Trophoblast cell (in vitro differentiated cells and primary cell): ENCODE measurements around the gene ERCC2.

Experiments
- DNase-seq, 2 donors: peaks; one replicate each; pipeline ENCODE4 v3.0.0-alpha.2; 2016
- H2AFZ ChIP-seq: 2 replicates; pipeline ENCODE4 v1.6.1; 2013; ENCODE audit warnings: low read length, moderate library complexity, mild to moderate bottlenecking; ENCODE audit not compliant: insufficient read depth, poor library complexity
- H2AK5ac ChIP-seq: 2 replicates; pipeline ENCODE4 v1.6.1; 2013; ENCODE audit warnings: mild to moderate bottlenecking, low read length
- H2BK120ac ChIP-seq: 2 replicates; pipeline ENCODE4 v1.6.1; 2013; ENCODE audit warnings: low read length, mild to moderate bottlenecking, moderate library complexity; ENCODE audit not compliant: insufficient read depth, poor library complexity
- H2BK12ac ChIP-seq: 2 replicates; pipeline ENCODE4 v1.6.1; 2013; ENCODE audit warnings: mild to moderate bottlenecking, low read length, moderate library complexity
- H2BK5ac ChIP-seq: 2 replicates; pipeline ENCODE4 v1.6.1; 2013; ENCODE audit warnings: low read length, low read depth, moderate library complexity, mild to moderate bottlenecking; ENCODE audit not compliant: poor library complexity
- H3K14ac ChIP-seq: 2 replicates; pipeline ENCODE4 v1.6.1; 2013; ENCODE audit warnings: mild to moderate bottlenecking, low read length
- H3K18ac ChIP-seq: 2 replicates; pipeline ENCODE4 v1.6.1; 2013; ENCODE audit warnings: mild to moderate bottlenecking, low read length
- H3K23ac ChIP-seq: 2 replicates; pipeline ENCODE4 v1.6.1; 2013; ENCODE audit warnings: low read length
- H3K27ac ChIP-seq: 2 replicates; pipeline ENCODE4 v1.5.1; 2013; ENCODE audit warnings: low read depth, mild to moderate bottlenecking, inconsistent platforms, low read length, moderate library complexity
- H3K27me3 ChIP-seq: 2 replicates; pipeline ENCODE4 v1.6.1; 2013; ENCODE audit warnings: inconsistent platforms, mild to moderate bottlenecking, low read length, moderate library complexity; ENCODE audit not compliant: insufficient read depth
- H3K36me3 ChIP-seq, 2 experiments: 1 replicate in 1 of 2; 2 replicates in 1 of 2; pipeline ENCODE4 v1.6.1; 2013; ENCODE audit warnings: low read length in 2 of 2, mild to moderate bottlenecking in 2 of 2, moderate library complexity in 1 of 2; ENCODE audit not compliant: insufficient read depth in 2 of 2, control insufficient read depth in 1 of 2
- H3K4ac ChIP-seq: 2 replicates; pipeline ENCODE4 v1.6.1; 2013; ENCODE audit warnings: low read depth, mild to moderate bottlenecking, low read length, moderate library complexity
- H3K4me1 ChIP-seq, 2 experiments: 1 replicate in 1 of 2; 2 replicates in 1 of 2; pipeline ENCODE4 v1.6.1; 2013; ENCODE audit warnings: low read length in 2 of 2, mild to moderate bottlenecking in 2 of 2, moderate library complexity in 1 of 2; ENCODE audit not compliant: insufficient read depth in 2 of 2, control insufficient read depth in 1 of 2
- H3K4me2 ChIP-seq: 2 replicates; pipeline ENCODE4 v1.6.1; 2013; ENCODE audit warnings: inconsistent platforms, mild to moderate bottlenecking, low read length, moderate library complexity
- H3K4me3 ChIP-seq: 2 replicates; pipeline ENCODE4 v1.5.1; 2013; ENCODE audit warnings: mild to moderate bottlenecking, low read depth, low read length, inconsistent platforms
- H3K79me1 ChIP-seq: one replicate; pipeline ENCODE4 v1.6.1; 2013; ENCODE audit warnings: low read length
- H3K79me2 ChIP-seq: 2 replicates; pipeline ENCODE4 v1.6.1; 2013; ENCODE audit warnings: low read length, mild to moderate bottlenecking; ENCODE audit not compliant: control insufficient read depth, insufficient read depth, poor library complexity
- H3K9ac ChIP-seq: 2 replicates; pipeline ENCODE4 v1.6.1; 2013; ENCODE audit warnings: mild to moderate bottlenecking, low read length
- H3K9me3 ChIP-seq: 2 replicates; pipeline ENCODE4 v1.6.1; 2013; ENCODE audit warnings: low read depth, mild to moderate bottlenecking, control low read depth, inconsistent platforms, low read length; ENCODE audit not compliant: insufficient read depth
- H4K12ac ChIP-seq: 2 replicates; pipeline ENCODE4 v1.6.1; 2013; ENCODE audit warnings: low read depth, mild to moderate bottlenecking, low read length, moderate library complexity
- H4K8ac ChIP-seq: 2 replicates; pipeline ENCODE4 v1.6.1; 2013; ENCODE audit warnings: low read depth, mild to moderate bottlenecking, low read length, moderate library complexity
- H4K91ac ChIP-seq: one replicate; pipeline ENCODE4 v1.6.1; 2013; ENCODE audit warnings: low read depth, mild to moderate bottlenecking, low read length, moderate library complexity
- WGBS: extraction: QIAGEN DNeasy Blood & Tissue Kit; methylation state at CpG from one replicate; pipeline ENCODE4 v1.1.7; 2013; ENCODE audit warnings: missing lambda C conversion rate; ENCODE audit not compliant: insufficient read length, insufficient coverage; ENCODE audit errors: extremely low coverage; 5-methylcytosine and 5-hydroxymethylcytosine counted together

ERCC2 gene

GRCh38 chr19:45323671-45324081, 46.7 kb downstream of the ERCC2 start:
- no peak overlapping the region for H4K12ac ChIP-seq
- H2AK5ac ChIP-seq, result no peak overlapping the region
- H3K4me1 ChIP-seq, result peaks cover 0 to 5% of the 10 kb centered on the region in 2 experiments
- H3K27ac ChIP-seq, result no peak overlapping the region
- H4K8ac ChIP-seq, result peak overlapping the region; percentile 17
- no peak for DNase-seq
- H2BK5ac ChIP-seq, result no peak overlapping the region
- no peak overlapping the region for H3K14ac ChIP-seq
- no peak overlapping the region for H3K4ac ChIP-seq
- H2AFZ ChIP-seq, result no peak overlapping the region
- no peak overlapping the region for H2BK120ac ChIP-seq
- no peak overlapping the region for H3K4me3 ChIP-seq
- no peak overlapping the region for H2BK12ac ChIP-seq
- no peak overlapping the region for H3K23ac ChIP-seq
- no peaks in the 10 kb centered on the region for H3K36me3 ChIP-seq
- peaks cover 4% of the 10 kb centered on the region for H3K27me3 ChIP-seq
- peak overlapping the region; percentile 61 for H3K4me2 ChIP-seq
- H3K79me1 ChIP-seq, result no peaks in the 10 kb centered on the region
- H3K79me2 ChIP-seq, result no peaks in the 10 kb centered on the region
- H3K18ac ChIP-seq, result no peak overlapping the region
- H4K91ac ChIP-seq, result no peak overlapping the region
- no peak overlapping the region for H3K9ac ChIP-seq
- H3K9me3 ChIP-seq, result no peaks in the 10 kb centered on the region
- WGBS, result no CpG with 5 or more reads among the region's 30 CpGs

- Histone ChIP-seq H3K9me3 (no peaks in the 10 kb centered on the region), H2BK120ac (no peak within 1 kb of the TSS), H3K79me1 (no peaks in the 10 kb centered on the region), H3K27me3 (peaks cover 4% of the 10 kb centered on the region), H3K79me2 (no peaks in the 10 kb centered on the region), H3K18ac (no peak within 1 kb of the TSS), H3K27ac (no peak within 1 kb of the TSS), H3K36me3 (no peaks in the 10 kb centered on the region), H4K8ac (no peak within 1 kb of the TSS), H3K23ac (no peak within 1 kb of the TSS), H2BK5ac (no peak within 1 kb of the TSS), H4K91ac (no peak within 1 kb of the TSS), H3K4me1 (peaks cover 0 to 5% of the 10 kb centered on the region in 2 experiments), H3K4me2 (peak within 1 kb of the TSS; percentile 61), H3K4ac (no peak within 1 kb of the TSS), H3K9ac (no peak within 1 kb of the TSS), H3K4me3 (no peak within 1 kb of the TSS), H2AFZ (no peak within 1 kb of the TSS), H3K14ac (no peak within 1 kb of the TSS), H2BK12ac (no peak within 1 kb of the TSS), H4K12ac (no peak within 1 kb of the TSS), H2AK5ac (no peak within 1 kb of the TSS)
- WGBS, result no CpG with 5 or more reads among the region's 15 CpGs
- DNase-seq, result no peak
These were observed 47.6 kb downstream of the ERCC2 start, which contains the start of gene CKM for GRCh38 chr19:45322744-45323281. Gene CKM (minus strand): TSS chr19:45322875. CDS start chr19:45319713, 3,162 bp downstream.

GRCh38 chr19:45322311-45322710, 48.1 kb downstream of the ERCC2 start:
- WGBS, result no CpG with 5 or more reads among the region's 11 CpGs

GRCh38 chr19:45321848-45322247, 48.5 kb downstream of the ERCC2 start:
- Histone ChIP-seq H4K12ac (no peak overlapping the region), H3K27ac (no peak overlapping the region), H3K4me2 (no peak overlapping the region), H3K4ac (no peak overlapping the region), H3K79me1 (no peaks in the 10 kb centered on the region), H3K27me3 (peaks cover 4% of the 10 kb centered on the region), H3K23ac (no peak overlapping the region), H4K91ac (no peak overlapping the region), H3K9me3 (no peaks in the 10 kb centered on the region), H4K8ac (no peak overlapping the region), H2BK12ac (no peak overlapping the region), H3K14ac (no peak overlapping the region), H2AFZ (no peak overlapping the region), H3K4me1 (peaks cover 0 to 5% of the 10 kb centered on the region in 2 experiments), H2BK120ac (no peak overlapping the region), H2BK5ac (no peak overlapping the region), H3K36me3 (no peaks in the 10 kb centered on the region), H3K4me3 (no peak overlapping the region), H3K79me2 (no peaks in the 10 kb centered on the region), H3K18ac (no peak overlapping the region), H3K9ac (no peak overlapping the region), H2AK5ac (no peak overlapping the region)
- WGBS, result no CpG with 5 or more reads among the region's 7 CpGs
- DNase-seq, result no peak

More at GRCh38 chr19:45322311-45322710, 48.1 kb downstream of the ERCC2 start:
- no peak overlapping the region for H4K8ac ChIP-seq
- H3K4me3 ChIP-seq, result no peak overlapping the region
- H3K4me1 ChIP-seq, result peaks cover 0 to 5% of the 10 kb centered on the region in 2 experiments
- H2AFZ ChIP-seq, result no peak overlapping the region
- H2BK120ac ChIP-seq, result no peak overlapping the region
- no peak for DNase-seq
- no peaks in the 10 kb centered on the region for H3K36me3 ChIP-seq
- no peaks in the 10 kb centered on the region for H3K79me1 ChIP-seq
- H3K23ac ChIP-seq, result no peak overlapping the region
- no peak overlapping the region for H4K12ac ChIP-seq
- no peak overlapping the region for H2BK5ac ChIP-seq
- H3K4me2 ChIP-seq, result no peak overlapping the region
- H3K9ac ChIP-seq, result no peak overlapping the region
- H3K18ac ChIP-seq, result no peak overlapping the region
- H3K79me2 ChIP-seq, result no peaks in the 10 kb centered on the region
- H2BK12ac ChIP-seq, result no peak overlapping the region
- no peak overlapping the region for H3K4ac ChIP-seq
- H3K14ac ChIP-seq, result no peak overlapping the region
- H4K91ac ChIP-seq, result no peak overlapping the region
- H2AK5ac ChIP-seq, result no peak overlapping the region
- H3K27me3 ChIP-seq, result peaks cover 4% of the 10 kb centered on the region
- no peak overlapping the region for H3K27ac ChIP-seq
- no peaks in the 10 kb centered on the region for H3K9me3 ChIP-seq
